ENCODE measurements around the gene IPMK.

DNA sequence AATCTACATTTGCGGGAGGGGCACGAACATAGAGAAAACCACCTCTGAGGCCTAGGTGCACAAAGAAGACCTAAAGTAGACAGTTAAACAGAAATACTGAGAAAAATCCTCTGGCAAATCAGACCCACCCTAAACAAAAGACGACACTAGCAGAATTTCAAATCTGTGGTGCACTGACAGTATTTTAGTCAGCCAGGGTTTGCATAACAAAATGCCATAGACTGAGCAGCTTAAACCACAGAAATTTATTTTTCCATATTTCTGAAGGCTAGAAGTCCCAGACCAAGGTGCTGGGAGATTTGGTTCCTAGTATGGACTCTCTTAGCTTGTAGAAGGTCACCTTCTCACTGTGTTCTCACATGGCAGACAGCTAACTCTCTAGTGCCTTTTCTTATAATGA is 26.3 kb downstream of the IPMK start:
- TF ChIP-seq EZH2phosphoT487 (IDR thresholded peaks at IDR 0.05; ENCODE audit: insufficient read depth, low read depth): no peak
- no peak for TF ChIP-seq EZH2 (IDR thresholded peaks at IDR 0.05; ENCODE audit: insufficient read depth, poor library complexity, severe bottlenecking)
